ENCODE measurements around the gene UBE2Q1.

Gene UBE2Q1

DNA sequence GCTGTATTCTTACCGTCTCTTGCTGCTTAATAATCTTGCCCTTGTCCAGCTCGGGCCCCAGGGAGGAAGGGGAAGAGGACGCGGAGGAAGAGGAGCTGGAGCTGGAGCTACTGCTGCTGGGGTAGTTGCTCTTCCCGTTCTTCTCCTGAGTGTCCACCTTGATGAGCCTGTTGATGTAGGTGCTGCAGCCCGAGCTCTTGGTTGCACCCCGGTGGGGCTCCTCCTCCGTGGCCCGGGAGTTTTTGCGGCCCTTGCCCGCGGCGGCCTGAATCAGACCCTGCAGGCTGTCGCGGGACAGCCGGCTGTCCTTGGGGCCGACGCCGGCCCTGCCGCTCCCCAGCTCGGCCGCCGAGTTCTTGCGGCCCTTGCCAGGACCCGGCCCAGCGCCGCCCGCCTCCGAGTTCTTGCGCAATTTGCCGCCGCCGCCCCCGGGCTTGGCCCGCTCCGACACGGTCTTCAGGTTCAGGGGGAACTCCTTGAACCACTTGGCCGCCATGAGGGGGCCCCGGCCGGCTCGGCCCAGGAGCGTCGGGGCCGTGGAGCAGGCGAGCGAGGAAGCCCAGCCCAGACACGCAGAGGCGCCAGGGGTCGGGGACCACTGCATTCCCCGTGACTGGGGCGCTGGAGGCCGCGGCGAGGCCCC is 56.9 kb downstream of the UBE2Q1 start:
- DNase-seq = no peak

DNA sequence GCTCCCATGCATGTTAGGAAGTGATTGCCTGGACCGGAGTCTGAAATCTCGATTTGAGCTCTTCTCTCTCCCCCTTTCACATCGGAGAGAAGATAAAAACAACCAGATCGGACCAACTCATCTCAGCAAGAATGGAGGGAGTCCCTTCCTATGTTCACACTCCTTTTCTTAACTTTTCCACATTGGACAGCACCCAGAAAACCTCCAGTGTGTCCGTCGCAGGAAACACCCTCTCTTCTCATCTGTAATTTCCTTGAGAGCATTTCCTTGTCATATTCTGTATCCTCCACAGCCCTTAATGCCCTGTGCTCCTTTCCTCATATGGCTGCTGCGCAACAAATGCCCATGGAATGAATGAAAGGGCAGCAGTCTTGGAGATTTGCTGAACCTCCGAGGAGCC is 57.9 kb downstream of the UBE2Q1 start:
- no peak for DNase-seq

DNA sequence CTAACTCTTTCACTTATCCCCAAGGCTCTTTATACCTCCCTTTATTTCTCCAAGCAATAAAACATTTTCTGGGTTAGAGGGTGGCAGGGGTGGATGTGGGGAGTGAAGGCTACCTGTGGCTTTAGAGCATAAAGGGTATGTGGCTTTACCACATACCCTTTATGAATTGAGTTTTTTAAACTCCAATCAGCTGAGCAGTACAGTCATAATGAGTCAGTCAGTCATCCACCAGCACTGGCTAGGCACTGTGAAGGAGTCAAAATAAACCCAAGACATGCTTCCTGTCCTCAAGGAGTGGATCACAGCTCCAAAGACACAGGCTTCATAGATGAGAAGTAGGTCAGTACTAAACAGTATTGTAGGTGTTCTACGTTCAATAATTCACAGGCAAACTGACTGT is 59.0 kb downstream of the UBE2Q1 start:
- no peak for DNase-seq
